H1 (cell line): ENCODE measurements around the gene TSKU. TPM values are rescaled to one million over a fixed set of nuclear protein-coding genes. Genes with fewer than 3 reads are reported as not detected.

Experiments
- CTCF ChIA-PET: fragments of 300-600 bp; sonication (Branson Sonifier 250); formaldehyde crosslinking; loops from one replicate; lab custom pipeline; 2021; ENCODE audit not compliant: partially characterized antibody; lab: Charles Lee
- POLR2A ChIA-PET: fragments of 300-600 bp; sonication (Branson Sonifier 250); formaldehyde crosslinking; loops from one replicate; lab custom pipeline; 2021; ENCODE audit warnings: inconsistent platforms; ENCODE audit not compliant: partially characterized antibody; lab: Charles Lee
- DNase-seq, 2 experiments: peaks; one replicate each; pipeline versions ENCODE4 v3.0.0 to v3.0.0-alpha.2; 2010 to 2022; ENCODE audit warnings: low spot score in 2 of 2, low read depth in 1 of 2, mixed read lengths in 1 of 2
- FAIRE-seq: peaks from 2 replicates; lab custom pipeline; 2011; peaks lifted over from hg19 to GRCh38; lab: Jason Lieb, UNC
- H2AFZ ChIP-seq: 2 replicates; pipeline ENCODE4 v1.8.1; 2012; ENCODE audit warnings: low read length, inconsistent platforms
- H2AK5ac ChIP-seq: 2 replicates; pipeline ENCODE4 v1.6.1; 2013; ENCODE audit warnings: low read depth, low read length
- H2BK120ac ChIP-seq: replicated peaks from 2 replicates; pipeline ENCODE3; 2013; ENCODE audit warnings: low read depth, low read length, inconsistent platforms
- H2BK12ac ChIP-seq: 2 replicates; pipeline ENCODE4 v1.6.1; 2013; ENCODE audit warnings: low read depth, low read length
- H2BK15ac ChIP-seq: 2 replicates; pipeline ENCODE4 v1.6.1; 2013; ENCODE audit warnings: low read length
- H2BK20ac ChIP-seq: 2 replicates; pipeline ENCODE4 v1.6.1; 2013; ENCODE audit warnings: low read length
- H2BK5ac ChIP-seq: 2 replicates; pipeline ENCODE4 v1.6.1; 2013; ENCODE audit warnings: low read depth, low read length
- H3K14ac ChIP-seq: 2 replicates; pipeline ENCODE4 v1.6.1; 2013; ENCODE audit warnings: inconsistent platforms; ENCODE audit not compliant: insufficient read length
- H3K18ac ChIP-seq: 2 replicates; pipeline ENCODE4 v1.6.1; 2013; ENCODE audit warnings: low read length; ENCODE audit errors: extremely low read depth
- H3K23ac ChIP-seq: 2 replicates; pipeline ENCODE4 v1.6.1; 2013; ENCODE audit warnings: inconsistent platforms; ENCODE audit not compliant: insufficient read length
- H3K23me2 ChIP-seq: 2 replicates; pipeline ENCODE4 v1.6.1; 2013; ENCODE audit warnings: low read depth, low read length
- H3K27ac ChIP-seq: 2 replicates; pipeline ENCODE4 v1.6.1; 2011; ENCODE audit warnings: low read depth, low read length, inconsistent platforms
- H3K27me3 ChIP-seq, 4 experiments: replicated peaks in 1 of 4; 1 replicate in 1 of 4; 2 replicates in 3 of 4; pipeline versions ENCODE4 v1.6.1 to v1.8.1; 2011 to 2013; ENCODE audit warnings: low read length in 3 of 4, mild to moderate bottlenecking in 3 of 4, inconsistent platforms in 2 of 4, mixed read lengths in 2 of 4, moderate library complexity in 1 of 4; ENCODE audit not compliant: control insufficient read depth in 3 of 4, insufficient read depth in 3 of 4; ENCODE audit errors: extremely low read depth in 1 of 4
- H3K36me3 ChIP-seq, 4 experiments: 2 replicates each; pipeline versions ENCODE4 v1.6.1 to v1.8.1; 2011 to 2013; ENCODE audit warnings: mild to moderate bottlenecking in 4 of 4, low read length in 3 of 4, moderate library complexity in 2 of 4, control low read depth in 1 of 4, inconsistent platforms in 1 of 4; ENCODE audit not compliant: insufficient read depth in 4 of 4, control insufficient read depth in 2 of 4
- H3K4ac ChIP-seq: replicated peaks from 2 replicates; pipeline ENCODE3; 2013; ENCODE audit warnings: low read length, low read depth, mixed read lengths, inconsistent platforms; ENCODE audit not compliant: insufficient read length
- H3K4me1 ChIP-seq, 4 experiments: replicated peaks in 1 of 4; 1 replicate in 1 of 4; 2 replicates in 3 of 4; pipeline versions ENCODE4 v1.6.1 to v1.8.1; 2011 to 2013; ENCODE audit warnings: low read length in 3 of 4, inconsistent platforms in 2 of 4, mixed read lengths in 1 of 4; ENCODE audit not compliant: insufficient read depth in 4 of 4, control insufficient read depth in 3 of 4
- H3K4me2 ChIP-seq, 2 experiments: 2 replicates each; pipeline versions ENCODE4 v1.6.1 to v1.8.1; 2011 to 2013; ENCODE audit warnings: low read depth in 2 of 2, low read length in 2 of 2, control low read depth in 1 of 2, inconsistent platforms in 1 of 2, mild to moderate bottlenecking in 1 of 2; ENCODE audit not compliant: insufficient read depth in 1 of 2
- H3K4me3 ChIP-seq, 4 experiments: fragments of 200-600, 300-600 bp in 1 of 4; sonication (generic), shearing (Covaris generic), sonication (Bioruptor Twin) in 1 of 4; 2 replicates each; pipeline versions ENCODE4 v1.5.1 to v1.8.1; 2011 to 2016; ENCODE audit warnings: low read length in 4 of 4, low read depth in 3 of 4, control low read depth in 2 of 4, inconsistent platforms in 2 of 4, mild to moderate bottlenecking in 2 of 4, mixed read lengths in 1 of 4, moderate library complexity in 1 of 4; ENCODE audit not compliant: insufficient read depth in 2 of 4; ENCODE audit errors: extremely low read depth in 1 of 4
- H3K56ac ChIP-seq: replicated peaks from 2 replicates; pipeline ENCODE3; 2013; ENCODE audit warnings: low read depth, mild to moderate bottlenecking, mixed read lengths, low read length, inconsistent platforms; ENCODE audit not compliant: insufficient read length
- H3K79me1 ChIP-seq: 2 replicates; pipeline ENCODE4 v1.6.1; 2013; ENCODE audit warnings: low read depth, low read length, control low read depth
- H3K79me2 ChIP-seq, 2 experiments: 2 replicates each; pipeline versions ENCODE4 v1.6.1 to v1.8.1; 2012 to 2013; ENCODE audit warnings: low read length in 2 of 2, mild to moderate bottlenecking in 2 of 2, inconsistent platforms in 1 of 2; ENCODE audit not compliant: insufficient read depth in 2 of 2, control insufficient read depth in 1 of 2
- H3K9ac ChIP-seq, 4 experiments: replicated peaks in 1 of 4; 1 replicate in 1 of 4; 2 replicates in 3 of 4; pipeline versions ENCODE4 v1.6.1 to v1.8.1; 2011 to 2013; ENCODE audit warnings: low read depth in 3 of 4, low read length in 3 of 4, control low read depth in 2 of 4, mild to moderate bottlenecking in 2 of 4, moderate library complexity in 2 of 4, inconsistent platforms in 1 of 4; ENCODE audit errors: extremely low read depth in 1 of 4
- H3K9me3 ChIP-seq, 2 experiments: 2 replicates each; pipeline versions ENCODE4 v1.6.1 to v1.8.1; 2012 to 2013; ENCODE audit warnings: mild to moderate bottlenecking in 2 of 2, moderate library complexity in 2 of 2, control low read depth in 1 of 2, inconsistent platforms in 1 of 2, low read depth in 1 of 2, low read length in 1 of 2, mixed read lengths in 1 of 2; ENCODE audit not compliant: insufficient read depth in 2 of 2
- H4K20me1 ChIP-seq, 2 experiments: replicated peaks in 1 of 2; 2 replicates each; pipeline versions ENCODE3 to v1.8.1; 2011 to 2013; ENCODE audit warnings: inconsistent platforms in 2 of 2, low read length in 2 of 2, mild to moderate bottlenecking in 1 of 2; ENCODE audit not compliant: insufficient read depth in 2 of 2, control insufficient read depth in 1 of 2
- H4K5ac ChIP-seq: 2 replicates; pipeline ENCODE4 v1.6.1; 2013; ENCODE audit warnings: low read length, low read depth, mixed read lengths, inconsistent platforms; ENCODE audit not compliant: insufficient read length
- H4K8ac ChIP-seq: 2 replicates; pipeline ENCODE4 v1.8.0; 2013; ENCODE audit warnings: mild to moderate bottlenecking, moderate library complexity, low read length, inconsistent platforms; ENCODE audit not compliant: insufficient read depth; ENCODE audit errors: extremely low read depth
- H4K91ac ChIP-seq: replicated peaks from 2 replicates; pipeline ENCODE3; 2013; ENCODE audit warnings: low read length, mixed read lengths, inconsistent platforms; ENCODE audit not compliant: insufficient read length
- CEBPB ChIP-seq: IDR thresholded peaks from 2 replicates; pipeline ENCODE4 v1.6.1; 2012; ENCODE audit warnings: low read depth, low read length
- WGBS, 2 experiments: shearing (Covaris generic) in 1 of 2; methylation state at CpG; one replicate each; pipeline versions ENCODE4 v1.1.6 to v1.1.7; 2013 to 2015; ENCODE audit warnings: low lambda C conversion rate in 2 of 2, mixed read lengths in 2 of 2, inconsistent platforms in 1 of 2, low coverage in 1 of 2, missing lambda C conversion rate in 1 of 2; ENCODE audit not compliant: insufficient replicate concordance in 2 of 2, insufficient coverage in 1 of 2, insufficient read length in 1 of 2; ENCODE audit errors: extremely low coverage in 1 of 2, missing lambda C conversion rate in 1 of 2; 5-methylcytosine and 5-hydroxymethylcytosine counted together
- polyA plus RNA-seq, 7 experiments: library from polyadenylated mRNA; depleted of rRNA in 3 of 7; stranded (reverse) in 5 of 7; unstranded in 2 of 7; fragments of >200 nt in 5 of 7; fragments of 200-250 nt in 2 of 7; gene quantifications; 1 replicate in 5 of 7; 2 replicates in 1 of 7; 4 replicates in 1 of 7; pipeline versions ENCODE4 v1.2.1 to v1.2.3, GENCODE V29; 2011 to 2013; ENCODE audit warnings: missing spikeins in 2 of 7, mixed read lengths in 2 of 7
- total RNA-seq: library from RNA; stranded (reverse); fragmentation: NEBNext Ultra II Directional; extraction: Animal tissue kit (Norgen Biotek cat#: 25700); gene quantifications from 2 replicates; pipeline ENCODE4 v1.2.1, GENCODE V29; 2021

The TSKU gene
- total and polyA plus RNA-seq, 2 of the 8 experiments (the other 6 are each of a cell fraction or from before 2014, with no cell fraction given) = 22.8 to 28.4 TPM

DNA sequence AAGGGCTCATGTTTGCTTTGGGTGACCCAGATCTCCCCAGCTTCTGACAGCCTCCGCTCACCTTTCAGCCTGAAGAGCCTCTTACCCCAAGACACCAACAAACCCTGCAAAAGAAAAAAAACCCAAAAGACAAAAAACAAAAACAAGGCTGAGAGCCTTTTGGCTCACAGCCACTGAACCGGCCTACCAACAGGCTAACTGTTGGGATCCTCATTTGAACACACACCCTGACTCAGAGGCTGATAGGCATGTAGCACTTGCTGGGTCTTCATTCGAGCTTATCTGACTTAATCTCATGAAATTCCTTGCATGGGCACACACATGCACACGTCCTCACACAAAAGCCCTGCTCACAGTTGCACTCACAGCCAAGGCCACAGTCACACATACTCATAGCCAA, 22.9 kb upstream of the TSKU start:
- Histone ChIP-seq H3K23ac (no peak overlapping the region), H4K5ac (no peak overlapping the region), H2BK15ac (no peak overlapping the region), H3K4me2 (no peak overlapping the region), H3K9ac (no peak overlapping the region), H2BK120ac (no peak overlapping the region), H3K36me3 (no peaks in the 10 kb centered on the region), H3K27me3 (peaks cover 0 to 3% (median 0%) of the 10 kb centered on the region in 4 experiments; a peak in 1 of 7 replicates), H3K23me2 (no peaks in the 10 kb centered on the region), H3K79me2 (no peaks in the 10 kb centered on the region), H3K14ac (no peak overlapping the region), H3K79me1 (no peaks in the 10 kb centered on the region), H3K27ac (no peak overlapping the region), H2BK20ac (no peak overlapping the region), H4K91ac (no peak overlapping the region), H4K20me1 (no peaks in the 10 kb centered on the region), H4K8ac (no peak overlapping the region), H2BK12ac (no peak overlapping the region), H2AK5ac (no peak overlapping the region), H2BK5ac (no peak overlapping the region), H3K56ac (no peak overlapping the region), H2AFZ (no peak overlapping the region), H3K4me1 (peaks cover 0 to 8% (median 2%) of the 10 kb centered on the region in 4 experiments; a peak in 2 of 7 replicates), H3K4me3 (no peak overlapping the region), H3K9me3 (no peaks in the 10 kb centered on the region), H3K18ac (no peak overlapping the region), H3K4ac (no peak overlapping the region)
- ChIA-PET CTCF (interaction anchor here (1.0 to 2.9 kb wide), 11 partner anchors 19 to 160 kb away, joined by 3 to 10 read pairs (median 4); no protein-coding TSS in a partner anchor), POLR2A (interaction anchor here (0.8 to 2.4 kb wide), 5 partner anchors 11 to 26 kb away, joined by 3 to 6 read pairs (median 3); no protein-coding TSS in a partner anchor)
- WGBS, 2 experiments = 90% methylated on average over 4 of the region's 4 CpGs; no CpG with 5 or more reads in 1 of the 2 experiments
- DNase-seq = no peak
- no peak for FAIRE-seq
- no peak for TF ChIP-seq CEBPB
